ENCODE results near the gene NRG2. TPM values are rescaled to one million over a fixed set of nuclear protein-coding genes. Genes with fewer than 3 reads are reported as not detected.

NRG2 gene
- total RNA-seq, 2 experiments from 2014 or later = 0.42 TPM; not detected in 1

DNA sequence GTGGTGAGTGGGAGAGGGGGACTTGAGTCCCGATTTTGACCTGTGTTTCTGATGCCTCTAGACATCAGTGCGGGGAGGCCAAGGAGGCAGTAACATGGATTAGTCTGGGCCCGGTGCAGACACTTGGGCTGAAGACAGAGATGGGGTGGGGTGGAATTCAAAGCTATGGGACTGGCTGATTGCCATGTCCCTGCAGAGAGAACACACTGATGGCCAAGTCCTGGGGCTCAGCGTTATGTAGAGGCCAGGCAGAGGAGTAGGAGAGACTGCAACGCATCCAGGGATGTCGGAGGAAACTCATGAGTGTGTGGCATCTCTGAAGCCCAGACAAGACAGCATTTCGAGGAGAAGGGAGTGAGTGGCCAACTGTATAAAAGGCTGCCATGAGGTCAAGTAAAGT is 217.4 kb downstream of the NRG2 start:
- no peak for DNase-seq
- CTCF ChIA-PET = interaction anchor here (1.1 to 1.2 kb wide), 2 partner anchors 38 to 46 kb away, joined by 3 read pairs; no protein-coding TSS in a partner anchor
- Mint-ChIP-seq H3K27me3 (peaks cover 3% of the 10 kb centered on the region), H3K4me3 (no peak overlapping the region), H3K27ac (no peak overlapping the region), H3K9me3 (ENCODE audit: low read depth) (no peaks in the 10 kb centered on the region), H3K36me3 (no peaks in the 10 kb centered on the region), H3K4me1 (no peaks in the 10 kb centered on the region)
- no peak for ATAC-seq

DNA sequence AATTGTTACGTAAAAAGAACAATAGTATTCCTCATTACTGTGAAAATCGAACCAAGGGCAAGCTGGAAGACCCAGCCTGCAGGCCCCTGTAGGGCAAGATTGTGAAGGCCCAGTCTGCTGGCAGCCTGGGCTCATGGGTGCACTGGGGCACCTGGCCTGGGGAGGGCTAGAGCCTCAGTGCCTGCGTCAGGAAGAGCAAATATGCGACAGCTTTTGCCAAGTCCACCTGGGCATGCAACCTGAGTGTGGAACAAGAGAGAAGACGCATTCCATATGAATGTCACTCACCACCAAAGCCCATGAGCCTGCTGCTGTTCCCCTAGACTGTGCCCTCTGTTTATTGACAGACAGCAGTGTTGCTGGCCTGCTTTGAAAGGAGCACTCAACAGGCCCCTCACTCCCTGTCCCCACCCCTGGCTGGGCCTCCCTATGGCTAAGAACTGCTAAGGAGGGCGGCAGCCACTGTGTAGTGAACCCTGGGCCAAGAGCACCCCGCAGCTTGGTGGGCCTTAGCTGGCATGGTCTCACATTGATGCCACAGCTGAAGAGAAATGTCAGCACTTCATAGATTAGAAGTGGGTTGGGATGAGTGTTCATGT is 219.2 kb downstream of the NRG2 start:
- peaks cover 1% of the 10 kb centered on the region for H3K36me3 Mint-ChIP-seq
- DNase-seq = no peak
- H3K4me1 Mint-ChIP-seq = no peaks in the 10 kb centered on the region
- no peak for ATAC-seq
- CTCF ChIA-PET = interaction anchor here (1.8 kb wide), 1 partner anchor 37 kb away, joined by 5 read pairs; no protein-coding TSS in a partner anchor
- H3K27ac Mint-ChIP-seq = no peak overlapping the region
- peaks cover 7% of the 10 kb centered on the region for H3K27me3 Mint-ChIP-seq
- peaks cover under 1% of the 10 kb centered on the region for H3K9me3 Mint-ChIP-seq (ENCODE audit: low read depth)
- no peak overlapping the region for H3K4me3 Mint-ChIP-seq

GRCh38 chr5:139822553-139823425 is 220.3 kb downstream of the NRG2 start:
- Mint-ChIP-seq H3K4me1 (no peaks in the 10 kb centered on the region), H3K36me3 (peaks cover 3% of the 10 kb centered on the region), H3K4me3 (no peak overlapping the region), H3K27me3 (peaks cover 11% of the 10 kb centered on the region), H3K9me3 (ENCODE audit: low read depth) (peaks cover 5% of the 10 kb centered on the region), H3K27ac (no peak overlapping the region)
- CTCF ChIA-PET = interaction anchor here (1.8 kb wide), 1 partner anchor 36 kb away, joined by 5 read pairs; no protein-coding TSS in a partner anchor
- no peak for ATAC-seq
- DNase-seq = no peak

DNA sequence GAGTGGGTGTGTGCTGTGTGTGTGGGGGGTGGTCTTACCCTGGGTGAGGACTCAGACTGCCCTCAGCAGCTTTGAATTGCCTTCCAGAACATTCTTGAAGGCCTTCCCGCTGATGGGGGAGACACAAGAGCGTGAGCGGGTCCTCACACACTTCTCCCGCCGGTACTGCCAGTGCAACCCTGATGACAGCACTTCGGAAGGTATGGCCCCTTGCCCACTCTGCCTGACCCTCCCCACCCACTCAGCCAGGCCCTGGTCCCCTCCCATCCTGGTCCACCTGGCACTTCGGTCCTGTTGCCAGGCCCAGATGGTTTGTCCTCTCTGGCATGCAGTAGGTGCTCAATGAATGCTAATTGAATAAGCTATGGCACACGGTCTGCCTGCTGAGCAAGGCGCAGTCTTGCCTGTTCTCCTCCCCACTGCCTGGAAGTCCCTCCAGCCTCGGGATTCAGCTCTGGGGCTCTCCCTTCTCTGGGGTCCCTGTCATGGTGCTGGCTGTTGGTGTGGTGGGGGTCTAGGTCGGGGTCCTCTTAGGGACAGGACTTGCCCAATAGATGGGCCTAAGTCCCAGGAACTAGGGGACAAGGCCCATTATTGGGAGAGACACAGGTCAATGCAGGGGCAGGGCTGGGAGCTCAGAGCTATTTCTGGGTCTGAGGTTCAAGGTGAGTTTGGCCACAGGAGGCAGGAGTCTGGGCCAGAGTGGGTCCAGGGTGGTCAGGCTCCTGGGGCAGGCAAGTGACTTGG is 221.1 kb downstream of the NRG2 start:
- Mint-ChIP-seq H3K36me3 (peaks cover 3% of the 10 kb centered on the region), H3K27me3 (peaks cover 11% of the 10 kb centered on the region), H3K4me3 (no peak overlapping the region), H3K27ac (no peak overlapping the region), H3K4me1 (no peaks in the 10 kb centered on the region), H3K9me3 (ENCODE audit: low read depth) (peaks cover 5% of the 10 kb centered on the region)
- CTCF ChIA-PET = no interaction called here
- DNase-seq (no peak), ATAC-seq (no peak)

DNA sequence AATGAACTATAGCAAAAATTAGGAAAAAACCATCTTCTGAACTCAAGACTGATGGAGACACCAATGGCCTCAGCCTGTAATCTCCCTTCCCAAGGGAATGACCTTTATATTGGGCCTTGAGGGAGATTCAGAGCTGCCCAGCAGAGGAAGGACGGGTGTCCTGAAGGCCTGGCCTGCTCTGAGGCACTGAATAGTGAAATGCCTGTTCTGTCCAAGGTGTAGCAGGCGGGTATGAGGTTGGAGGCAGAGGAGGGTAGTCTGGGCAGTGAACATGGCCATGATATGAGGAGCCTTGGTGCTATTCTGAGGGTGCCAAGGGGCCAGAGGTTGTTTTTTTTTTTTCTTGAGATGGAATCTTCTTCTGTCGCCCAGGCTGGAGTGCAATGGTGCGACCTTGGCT is 222.5 kb downstream of the NRG2 start:
- ATAC-seq (no peak), DNase-seq (no peak)
- Mint-ChIP-seq H3K4me3 (no peak overlapping the region), H3K36me3 (peaks cover 3% of the 10 kb centered on the region), H3K4me1 (no peaks in the 10 kb centered on the region), H3K27ac (no peak overlapping the region), H3K27me3 (peaks cover 11% of the 10 kb centered on the region), H3K9me3 (ENCODE audit: low read depth) (peaks cover 5% of the 10 kb centered on the region)
- CTCF ChIA-PET = no interaction called here

- Mint-ChIP-seq H3K27me3 (peaks cover 11% of the 10 kb centered on the region), H3K9me3 (ENCODE audit: low read depth) (peaks cover 5% of the 10 kb centered on the region), H3K4me3 (no peak overlapping the region), H3K4me1 (no peaks in the 10 kb centered on the region), H3K36me3 (peaks cover 3% of the 10 kb centered on the region), H3K27ac (no peak overlapping the region)
- ATAC-seq = no peak
- no peak for DNase-seq
- CTCF ChIA-PET = no interaction called here
Measured at GRCh38 chr5:139820130-139820529, 223.0 kb downstream of the NRG2 start.

- peaks cover 3% of the 10 kb centered on the region for H3K36me3 Mint-ChIP-seq
- no peak overlapping the region for H3K27ac Mint-ChIP-seq
- no peaks in the 10 kb centered on the region for H3K4me1 Mint-ChIP-seq
- ATAC-seq (no peak), DNase-seq (no peak)
- CTCF ChIA-PET = no interaction called here
- H3K4me3 Mint-ChIP-seq = no peak overlapping the region
- H3K9me3 Mint-ChIP-seq (ENCODE audit: low read depth) = peaks cover 5% of the 10 kb centered on the region
- peaks cover 11% of the 10 kb centered on the region for H3K27me3 Mint-ChIP-seq
Measured at GRCh38 chr5:139817970-139818369, 225.1 kb downstream of the NRG2 start.

DNA sequence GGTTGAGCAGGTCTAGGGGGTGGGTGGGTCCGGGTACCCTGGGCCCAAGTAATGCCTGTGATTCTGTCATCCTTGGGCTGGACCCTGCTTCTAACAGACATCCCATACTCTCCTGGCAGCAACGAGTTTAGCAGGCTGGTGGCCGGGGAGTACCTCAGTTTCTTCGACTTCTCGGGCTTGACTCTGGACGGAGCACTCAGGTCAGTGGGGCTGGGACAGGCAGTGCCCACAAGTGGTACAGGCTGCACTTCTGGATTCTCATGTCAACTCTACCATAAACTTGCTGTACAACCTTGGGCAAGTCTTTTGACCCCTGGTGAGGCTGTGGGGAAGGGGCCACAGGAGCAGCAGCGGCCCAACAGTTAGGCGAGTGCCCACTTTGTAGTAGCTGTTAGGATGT is 225.7 kb downstream of the NRG2 start:
- DNase-seq (no peak), ATAC-seq (no peak)
- Mint-ChIP-seq H3K9me3 (ENCODE audit: low read depth) (peaks cover 5% of the 10 kb centered on the region), H3K4me3 (no peak overlapping the region), H3K36me3 (peaks cover 3% of the 10 kb centered on the region), H3K27ac (no peak overlapping the region), H3K27me3 (peaks cover 11% of the 10 kb centered on the region), H3K4me1 (no peaks in the 10 kb centered on the region)
- CTCF ChIA-PET = no interaction called here

DNA sequence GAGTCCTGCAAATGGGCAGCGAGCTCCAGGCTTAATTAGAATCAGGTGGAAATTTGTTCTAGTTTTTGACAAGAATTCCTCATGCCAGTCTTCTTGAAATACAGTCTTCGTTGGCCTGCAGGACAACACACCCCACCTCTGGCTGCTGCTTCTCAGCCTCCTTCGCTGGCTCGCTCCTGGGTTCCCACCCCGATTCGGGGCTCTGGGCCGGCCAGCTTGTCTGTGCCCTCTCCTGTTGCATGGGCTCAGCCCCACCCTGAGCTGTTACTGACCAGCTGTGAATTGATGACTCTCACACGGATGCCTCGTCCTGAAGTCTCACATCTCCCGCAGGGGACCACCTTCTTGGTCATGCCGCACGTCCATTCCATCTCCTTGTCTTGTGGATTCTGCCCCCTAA is 226.5 kb downstream of the NRG2 start:
- CTCF ChIA-PET = interaction anchor here (0.7 kb wide), 1 partner anchor 29 kb away, joined by 3 read pairs; no protein-coding TSS in a partner anchor
- peaks cover 5% of the 10 kb centered on the region for H3K9me3 Mint-ChIP-seq (ENCODE audit: low read depth)
- no peaks in the 10 kb centered on the region for H3K4me1 Mint-ChIP-seq
- DNase-seq (no peak), ATAC-seq (no peak)
- no peak overlapping the region for H3K27ac Mint-ChIP-seq
- no peak overlapping the region for H3K4me3 Mint-ChIP-seq
- peaks cover 3% of the 10 kb centered on the region for H3K36me3 Mint-ChIP-seq
- peaks cover 11% of the 10 kb centered on the region for H3K27me3 Mint-ChIP-seq

- peaks cover 11% of the 10 kb centered on the region for H3K27me3 Mint-ChIP-seq
Measured at GRCh38 chr5:139814704-139815280, 228.3 kb downstream of the NRG2 start.

GRCh38 chr5:139814191-139814601 is 228.9 kb downstream of the NRG2 start:
- CTCF ChIA-PET = interaction anchor here (2.1 kb wide), 1 partner anchor 26 kb away, joined by 6 read pairs; no protein-coding TSS in a partner anchor
- Mint-ChIP-seq H3K27me3 (peaks cover 5% of the 10 kb centered on the region), H3K9me3 (ENCODE audit: low read depth) (peaks cover 5% of the 10 kb centered on the region), H3K27ac (no peak overlapping the region), H3K4me1 (no peaks in the 10 kb centered on the region), H3K36me3 (peaks cover 3% of the 10 kb centered on the region), H3K4me3 (no peak overlapping the region)
- ATAC-seq (no peak), DNase-seq (no peak)

More at GRCh38 chr5:139814704-139815280, 228.3 kb downstream of the NRG2 start:
- Mint-ChIP-seq H3K27ac (no peak overlapping the region), H3K36me3 (peaks cover 3% of the 10 kb centered on the region), H3K4me1 (no peaks in the 10 kb centered on the region), H3K4me3 (no peak overlapping the region), H3K9me3 (ENCODE audit: low read depth) (peaks cover 5% of the 10 kb centered on the region)
- DNase-seq (no peak), ATAC-seq (no peak)
- CTCF ChIA-PET = interaction anchor here (2.1 kb wide), 1 partner anchor 27 kb away, joined by 6 read pairs; no protein-coding TSS in a partner anchor

DNA sequence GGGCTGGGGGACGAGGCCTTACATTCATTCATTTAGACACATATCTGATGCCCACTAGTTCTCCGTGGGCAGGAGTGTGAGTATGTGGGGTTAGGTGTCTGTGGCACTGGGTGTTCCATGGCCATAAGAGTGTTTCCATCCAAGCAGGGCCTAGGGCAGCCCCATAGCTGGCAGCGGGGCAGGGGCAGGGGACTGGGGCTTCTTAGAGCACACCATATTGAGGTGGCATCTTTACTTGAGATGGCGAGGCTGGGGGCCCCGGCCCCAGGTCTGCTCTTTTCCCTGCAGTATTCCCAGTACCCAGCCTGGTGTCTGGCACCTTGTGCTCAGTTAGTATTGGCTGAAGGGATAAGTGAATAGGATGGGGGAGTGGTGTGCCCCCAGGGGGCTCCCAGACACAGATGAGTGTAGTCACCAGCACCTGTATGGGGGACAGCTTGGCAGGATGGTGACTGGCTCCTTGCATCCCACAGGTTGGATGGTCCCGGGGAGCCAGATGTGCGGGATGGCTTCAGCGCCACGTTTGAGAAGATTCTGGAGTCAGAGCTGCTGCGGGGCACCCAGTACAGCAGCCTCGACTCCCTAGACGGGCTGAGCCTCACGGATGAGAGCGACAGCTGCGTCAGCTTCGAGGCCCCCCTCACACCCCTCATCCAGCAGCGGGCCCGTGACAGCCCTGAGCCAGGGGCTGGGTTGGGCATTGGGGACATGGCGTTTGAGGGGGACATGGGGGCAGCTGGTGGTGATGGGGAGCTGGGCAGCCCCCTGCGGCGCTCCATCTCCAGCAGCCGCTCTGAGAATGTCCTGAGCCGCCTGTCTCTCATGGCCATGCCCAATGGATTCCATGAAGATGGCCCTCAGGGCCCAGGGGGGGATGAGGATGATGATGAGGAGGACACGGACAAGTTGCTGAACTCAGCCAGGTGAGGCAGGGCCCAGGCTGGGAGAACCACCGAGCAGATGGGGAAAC is 230.0 kb downstream of the NRG2 start:
- no peaks in the 10 kb centered on the region for H3K4me1 Mint-ChIP-seq
- no peak overlapping the region for H3K27ac Mint-ChIP-seq
- H3K36me3 Mint-ChIP-seq = no peaks in the 10 kb centered on the region
- H3K4me3 Mint-ChIP-seq = no peak overlapping the region
- H3K27me3 Mint-ChIP-seq = no peaks in the 10 kb centered on the region
- CTCF ChIA-PET = interaction anchor here (2.1 kb wide), 1 partner anchor 25 kb away, joined by 6 read pairs; no protein-coding TSS in a partner anchor
- ATAC-seq = no peak
- no peak for DNase-seq
- H3K9me3 Mint-ChIP-seq (ENCODE audit: low read depth) = no peaks in the 10 kb centered on the region

Measured in activated CD8-positive, alpha-beta memory T cell treated with anti-CD3 and anti-CD28 coated beads, Interleukin-2, amount 10 ng/mL, durations not matched to agents 7 days and 5 days (primary cell).